Mucosa of stomach (tissue), 1 donor: Measurements from ENCODE around the gene ZBTB43.

Source experiments
- H3K27me3 ChIP-seq: one replicate; pipeline ENCODE4 v1.7.0; 2013; ENCODE audit warnings: mild to moderate bottlenecking, low read length; ENCODE audit not compliant: control insufficient read depth, insufficient read depth
- H3K36me3 ChIP-seq: one replicate; pipeline ENCODE4 v1.7.0; 2013; ENCODE audit warnings: low read length; ENCODE audit not compliant: control insufficient read depth, insufficient read depth
- H3K4me1 ChIP-seq: one replicate; pipeline ENCODE4 v1.7.0; 2013; ENCODE audit warnings: mild to moderate bottlenecking, low read length; ENCODE audit not compliant: control insufficient read depth, insufficient read depth
- H3K4me3 ChIP-seq: one replicate; pipeline ENCODE4 v1.7.0; 2013; ENCODE audit warnings: low read length
- H3K9ac ChIP-seq: one replicate; pipeline ENCODE4 v1.7.0; 2013; ENCODE audit warnings: mild to moderate bottlenecking, low read length, moderate library complexity
- H3K9me3 ChIP-seq: one replicate; pipeline ENCODE4 v1.7.0; 2013; ENCODE audit warnings: mild to moderate bottlenecking, low read length, moderate library complexity; ENCODE audit not compliant: control insufficient read depth
- donor health status: Pancreatic carcinoma.

ZBTB43 gene

DNA sequence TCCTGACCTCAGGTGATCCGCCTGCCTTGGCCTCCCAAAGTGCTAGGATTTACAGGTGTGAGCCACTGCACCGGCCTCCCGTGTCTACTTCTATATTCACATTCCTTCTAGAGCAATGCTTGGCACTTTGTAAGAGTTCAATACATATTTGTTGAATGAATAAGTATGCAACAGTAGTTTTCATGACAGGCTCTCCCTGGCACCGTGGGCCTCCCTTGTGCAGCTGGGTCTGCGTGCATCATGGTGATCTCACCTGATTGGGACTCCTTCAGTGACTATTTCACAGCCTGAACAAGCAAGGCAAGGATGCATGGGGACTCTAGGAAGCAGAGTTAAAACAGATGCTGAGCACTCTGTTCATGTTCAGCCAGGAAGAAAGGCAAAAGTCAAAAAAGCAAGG, 48.8 kb downstream of the ZBTB43 start:
- Histone ChIP-seq H3K4me3 (no peak overlapping the region), H3K27me3 (peaks cover 20% of the 10 kb centered on the region), H3K4me1 (no peaks in the 10 kb centered on the region), H3K9me3 (no peaks in the 10 kb centered on the region), H3K9ac (no peak overlapping the region), H3K36me3 (no peaks in the 10 kb centered on the region)

GRCh38 chr9:126854734-126855133, 49.9 kb downstream of the ZBTB43 start:
- Histone ChIP-seq H3K4me3 (no peak overlapping the region), H3K27me3 (peaks cover 20% of the 10 kb centered on the region), H3K9ac (no peak overlapping the region), H3K9me3 (no peaks in the 10 kb centered on the region), H3K4me1 (peaks cover 3% of the 10 kb centered on the region), H3K36me3 (no peaks in the 10 kb centered on the region)

DNA sequence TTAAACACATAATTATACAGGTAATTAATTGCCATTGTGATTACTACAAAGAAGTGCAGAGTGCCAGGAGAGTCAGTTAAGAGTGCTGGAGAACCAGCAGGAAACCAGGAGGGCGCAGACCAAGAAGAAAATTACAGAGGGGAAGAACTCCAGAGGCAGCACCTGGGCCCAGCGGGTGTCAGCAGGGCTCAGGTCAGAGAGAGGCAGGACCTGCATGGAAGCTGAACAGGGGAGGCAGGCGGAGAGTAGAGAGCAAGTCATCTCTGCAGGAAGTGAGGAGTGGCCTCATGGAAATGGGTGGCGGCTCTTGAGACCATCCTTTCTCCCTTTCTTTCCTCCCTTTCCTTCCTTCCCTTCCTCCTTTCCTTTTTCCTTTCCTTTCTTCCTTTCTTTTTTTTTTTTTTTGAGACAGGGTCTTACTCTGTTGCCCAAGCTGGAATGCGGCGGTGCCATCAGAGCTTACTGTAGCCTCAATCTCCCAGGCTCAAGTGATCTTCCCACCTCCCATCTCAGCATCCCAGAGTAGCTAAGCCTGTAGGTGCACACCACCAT, 51.6 kb downstream of the ZBTB43 start:
- H3K9me3 ChIP-seq, result no peaks in the 10 kb centered on the region
- H3K4me3 ChIP-seq, result no peak overlapping the region
- peaks cover 9% of the 10 kb centered on the region for H3K4me1 ChIP-seq
- peaks cover 16% of the 10 kb centered on the region for H3K27me3 ChIP-seq
- no peaks in the 10 kb centered on the region for H3K36me3 ChIP-seq
- no peak overlapping the region for H3K9ac ChIP-seq

DNA sequence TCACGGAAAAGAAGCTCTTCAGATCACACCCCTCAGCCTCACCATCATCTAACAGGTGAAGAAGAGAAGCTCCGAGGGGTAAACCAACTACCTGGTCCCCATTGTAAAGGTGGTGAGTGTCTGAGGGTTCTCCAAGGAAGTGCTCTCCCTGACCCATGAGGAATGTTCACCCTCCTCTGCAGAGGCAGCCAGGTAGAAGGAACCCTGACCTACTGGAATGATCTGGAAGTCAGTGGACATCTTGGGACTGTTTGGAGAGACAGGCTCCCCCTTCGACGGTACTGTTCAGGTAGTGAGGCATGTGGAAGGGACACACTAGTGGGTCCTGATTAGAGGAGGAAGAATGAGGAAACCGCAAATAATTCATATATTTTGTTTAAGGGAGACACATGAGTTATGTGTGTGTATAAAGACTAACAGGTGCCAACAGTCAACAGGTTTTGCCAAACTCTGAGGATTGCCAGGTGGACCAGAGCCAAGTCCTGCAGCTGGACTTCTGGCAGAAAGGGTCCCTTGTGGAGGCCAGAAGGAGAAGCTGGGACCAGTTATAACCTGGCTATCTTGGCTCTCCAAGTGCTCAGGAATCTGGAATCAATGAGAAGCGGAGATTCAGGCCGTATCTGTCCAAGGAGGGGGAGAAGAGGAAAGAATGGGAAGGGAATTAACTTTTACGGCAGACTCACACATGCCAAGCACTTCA, 52.6 kb downstream of the ZBTB43 start:
- H3K9ac ChIP-seq, result no peak overlapping the region
- peaks cover 19% of the 10 kb centered on the region for H3K4me1 ChIP-seq
- H3K36me3 ChIP-seq, result no peaks in the 10 kb centered on the region
- peaks cover 6% of the 10 kb centered on the region for H3K27me3 ChIP-seq
- H3K4me3 ChIP-seq, result no peak overlapping the region
- no peaks in the 10 kb centered on the region for H3K9me3 ChIP-seq

- Histone ChIP-seq H3K9ac (no peak overlapping the region), H3K9me3 (no peaks in the 10 kb centered on the region), H3K4me1 (peaks cover 28% of the 10 kb centered on the region), H3K27me3 (no peaks in the 10 kb centered on the region), H3K4me3 (no peak overlapping the region), H3K36me3 (no peaks in the 10 kb centered on the region)
Measured at GRCh38 chr9:126859111-126859510, 54.3 kb downstream of the ZBTB43 start.

GRCh38 chr9:126860077-126860756, 55.4 kb downstream of the ZBTB43 start, which contains the start of gene ZBTB34:
TSS of gene ZBTB34 (plus strand) at chr9:126860639. CDS start at chr9:126879400, 18,761 bp downstream.
- H3K4me1 ChIP-seq, result peaks cover 28% of the 10 kb centered on the region

DNA sequence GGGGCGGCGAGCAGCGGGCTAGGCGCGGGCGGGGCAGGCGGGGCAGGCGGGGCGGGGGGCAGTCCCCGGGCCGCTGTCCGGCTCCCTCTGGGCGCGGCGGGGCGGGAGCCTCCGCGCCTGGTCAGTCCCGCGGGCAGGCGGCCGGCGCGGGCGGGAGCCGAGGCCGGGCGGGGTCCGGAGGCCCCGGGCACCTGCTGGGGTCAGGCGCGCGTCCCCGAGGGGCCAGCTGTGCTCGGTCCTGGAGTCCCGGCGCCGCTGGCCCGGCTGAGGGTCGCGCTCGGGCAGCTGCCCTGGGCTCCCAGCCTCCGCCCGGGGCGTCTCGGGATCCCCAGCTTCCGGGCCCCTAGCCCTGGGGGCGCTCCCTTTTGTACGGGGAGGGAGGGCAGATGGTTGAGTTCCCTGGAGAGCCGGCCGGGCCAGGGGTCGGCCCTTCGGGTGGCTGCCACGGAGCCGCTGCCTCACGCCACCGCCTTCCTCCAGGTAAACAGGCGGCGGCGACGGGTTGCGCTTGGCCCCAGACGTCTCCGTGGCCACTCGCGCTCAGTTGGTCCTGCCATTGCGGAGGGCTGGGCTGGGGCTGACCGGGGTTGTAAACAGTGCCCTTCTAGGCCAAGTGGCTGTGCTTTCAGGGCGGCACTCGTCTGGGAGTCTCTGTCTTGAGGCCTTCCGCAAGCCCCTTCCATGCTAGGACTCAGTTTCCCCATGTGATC, 56.1 kb downstream of the ZBTB43 start:
- no peaks in the 10 kb centered on the region for H3K9me3 ChIP-seq
- peak overlapping the region; percentile 75 for H3K9ac ChIP-seq
- H3K4me3 ChIP-seq, result peak overlapping the region; percentile 65
- H3K27me3 ChIP-seq, result no peaks in the 10 kb centered on the region
- H3K4me1 ChIP-seq, result peaks cover 28% of the 10 kb centered on the region
- H3K36me3 ChIP-seq, result no peaks in the 10 kb centered on the region

More at GRCh38 chr9:126860077-126860756, 55.4 kb downstream of the ZBTB43 start, which contains the start of gene ZBTB34:
- Histone ChIP-seq H3K27me3 (no peaks in the 10 kb centered on the region), H3K9me3 (no peaks in the 10 kb centered on the region), H3K4me3 (peak within 1 kb of the TSS; percentile 65), H3K9ac (peak within 1 kb of the TSS; percentile 75), H3K36me3 (no peaks in the 10 kb centered on the region)

GRCh38 chr9:126861707-126862103, 56.9 kb downstream of the ZBTB43 start:
- peak overlapping the region; percentile 75 for H3K9ac ChIP-seq
- H3K36me3 ChIP-seq, result no peaks in the 10 kb centered on the region
- H3K4me1 ChIP-seq, result peaks cover 28% of the 10 kb centered on the region
- no peaks in the 10 kb centered on the region for H3K27me3 ChIP-seq
- H3K4me3 ChIP-seq, result peak overlapping the region; percentile 65
- no peaks in the 10 kb centered on the region for H3K9me3 ChIP-seq

GRCh38 chr9:126862104-126862761, 57.4 kb downstream of the ZBTB43 start:
- Histone ChIP-seq H3K4me3 (peak overlapping the region; percentile 65), H3K9me3 (no peaks in the 10 kb centered on the region), H3K9ac (peak overlapping the region; percentile 75), H3K36me3 (no peaks in the 10 kb centered on the region), H3K27me3 (no peaks in the 10 kb centered on the region), H3K4me1 (peaks cover 28% of the 10 kb centered on the region)

- no peaks in the 10 kb centered on the region for H3K27me3 ChIP-seq
- H3K9ac ChIP-seq, result no peak overlapping the region
- H3K4me3 ChIP-seq, result no peak overlapping the region
- H3K4me1 ChIP-seq, result peaks cover 25% of the 10 kb centered on the region
- H3K9me3 ChIP-seq, result no peaks in the 10 kb centered on the region
- H3K36me3 ChIP-seq, result no peaks in the 10 kb centered on the region
Measured at GRCh38 chr9:126864771-126865170, 59.9 kb downstream of the ZBTB43 start.

DNA sequence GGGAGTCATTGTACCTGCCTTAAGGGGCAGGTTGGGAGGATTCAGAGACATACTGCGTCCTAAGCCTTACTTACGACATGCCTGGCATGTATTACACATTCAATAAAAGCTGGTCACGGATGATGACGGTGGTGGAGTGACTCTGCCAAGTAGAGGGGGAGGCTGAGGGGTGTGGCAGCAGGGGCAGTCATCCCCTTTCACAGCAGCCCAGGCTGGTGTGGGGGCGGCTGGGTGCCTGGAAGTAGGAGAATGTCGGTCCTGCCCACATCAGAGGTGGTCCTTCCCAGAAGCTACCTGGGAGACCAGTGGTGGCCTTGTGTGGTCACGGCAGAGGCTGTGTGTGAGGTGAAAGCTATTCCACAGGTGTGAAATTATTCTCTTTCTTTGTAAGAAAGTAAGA, 64.5 kb downstream of the ZBTB43 start:
- Histone ChIP-seq H3K36me3 (no peaks in the 10 kb centered on the region), H3K9me3 (no peaks in the 10 kb centered on the region), H3K4me1 (no peaks in the 10 kb centered on the region), H3K9ac (no peak overlapping the region), H3K27me3 (no peaks in the 10 kb centered on the region), H3K4me3 (no peak overlapping the region)
